Left colon (tissue), 2 donors: ENCODE data around the gene NAA35. TPM values are rescaled to one million over a fixed set of nuclear protein-coding genes. Genes with fewer than 3 reads are reported as not detected.
"Not testable (repeated sequence)": the region's sequence is repeated elsewhere in the genome, so short reads cannot be mapped to it uniquely, and the experiment has no call there.

ENCODE experiments used
- ATAC-seq: fragments of 200-7000 bp; cut with Tn5 transposase; one replicate; pipeline ENCODE4 v1.9.1; 2020; ENCODE audit warnings: mild to moderate bottlenecking, moderate library complexity
- DNase-seq, 2 donors: peaks; one replicate each; pipeline ENCODE4 v3.0.0-alpha.2; 2020
- intact Hi-C, 2 donors: fragments of 100-400 bp; cut with DNase I in 1 of 2; cut with micrococcal nuclease in 1 of 2; formaldehyde crosslinking; loops; one replicate each; pipeline versions ENCODE4 v1.11.2 to v1.14.0; 2022; cut with DNase I, micrococcal nuclease
- total RNA-seq, 2 donors: library from RNA; stranded (reverse); fragmentation: NEBNext Ultra II Directional; extraction: Animal tissue kit (Norgen Biotek cat#: 25700); gene quantifications; one replicate each; pipeline ENCODE4 v1.2.1, GENCODE V29; 2021
- donor health status: DM: no; HTN: no; CAD: no.
- donor health status: DM: yes; HTN: yes; CAD: no.

Gene NAA35
- total RNA-seq, 2 donors from 2014 or later = 34.0 to 38.9 TPM

DNA sequence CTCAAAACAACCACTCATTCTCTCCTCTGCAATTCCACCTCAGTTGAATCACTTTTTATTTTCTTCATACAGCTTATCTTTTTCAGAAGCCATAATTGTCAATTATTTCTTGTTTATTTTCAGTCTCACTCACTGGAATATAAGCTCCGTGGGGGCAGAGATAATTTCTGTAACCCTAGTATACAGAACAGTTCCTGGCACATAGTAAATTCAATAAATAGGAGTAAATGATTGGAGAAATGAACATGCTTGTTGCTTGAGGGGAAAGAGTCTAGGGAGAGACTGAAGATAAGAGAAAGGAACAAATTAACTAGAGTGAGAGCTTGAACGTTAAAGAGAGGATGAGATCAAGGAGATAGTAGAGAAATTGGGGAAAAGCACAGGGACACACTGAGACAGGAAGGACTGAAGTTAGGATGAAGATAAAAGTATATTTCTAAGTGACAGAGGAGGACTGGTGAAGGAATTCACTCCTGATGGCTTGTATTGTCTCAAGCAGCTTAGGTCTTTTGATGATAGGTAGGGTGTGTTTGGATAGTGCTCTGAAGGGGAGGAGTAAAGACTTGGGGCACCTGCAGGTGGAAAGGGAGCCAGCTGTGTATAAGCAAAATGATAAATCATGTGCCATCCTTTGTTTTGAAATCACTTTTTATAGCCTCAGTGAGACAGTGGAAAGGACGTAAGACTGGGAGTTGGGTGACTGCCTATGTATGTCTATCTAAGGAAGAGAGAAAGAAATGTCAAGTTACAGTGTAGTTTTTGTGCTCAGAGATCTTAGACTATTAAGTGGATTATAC, 2.2 kb downstream of the NAA35 start:
- intact Hi-C loops = no loop called here
- ATAC-seq (no peak), DNase-seq (no peak)

DNA sequence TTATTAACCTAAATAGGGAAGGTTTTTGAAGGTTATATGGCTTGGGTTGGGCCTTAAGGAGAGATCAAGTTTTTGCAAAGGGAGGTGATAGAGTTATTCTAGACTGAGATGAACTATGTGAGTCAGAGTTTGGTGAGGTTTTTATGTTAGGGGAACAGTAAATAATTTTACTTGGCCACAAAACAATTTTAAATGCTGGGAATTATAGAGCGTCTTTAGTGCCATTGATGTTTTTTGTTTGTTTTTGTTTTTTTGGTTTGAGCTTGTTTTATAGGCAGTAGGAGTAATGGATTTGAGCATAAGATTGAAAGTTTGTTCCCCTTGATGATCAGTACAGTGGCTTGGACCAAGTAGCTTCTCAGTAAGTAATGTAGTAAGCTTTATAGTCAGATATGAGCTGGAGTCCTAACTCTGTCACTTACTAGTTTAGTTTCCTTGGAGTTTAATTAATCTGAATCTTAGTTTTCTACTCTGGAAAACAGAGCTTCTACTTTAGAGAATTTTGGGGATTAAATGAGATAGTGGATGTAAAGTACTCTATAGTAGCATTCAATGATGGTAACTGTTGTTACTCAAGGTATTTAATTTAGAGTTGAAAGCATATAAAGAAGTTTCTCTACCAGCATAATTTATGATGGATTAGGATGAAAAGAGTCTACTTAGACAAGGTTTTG, 2.9 kb downstream of the NAA35 start:
- no peak for ATAC-seq
- DNase-seq = no peak
- intact Hi-C loops = no loop called here

DNA sequence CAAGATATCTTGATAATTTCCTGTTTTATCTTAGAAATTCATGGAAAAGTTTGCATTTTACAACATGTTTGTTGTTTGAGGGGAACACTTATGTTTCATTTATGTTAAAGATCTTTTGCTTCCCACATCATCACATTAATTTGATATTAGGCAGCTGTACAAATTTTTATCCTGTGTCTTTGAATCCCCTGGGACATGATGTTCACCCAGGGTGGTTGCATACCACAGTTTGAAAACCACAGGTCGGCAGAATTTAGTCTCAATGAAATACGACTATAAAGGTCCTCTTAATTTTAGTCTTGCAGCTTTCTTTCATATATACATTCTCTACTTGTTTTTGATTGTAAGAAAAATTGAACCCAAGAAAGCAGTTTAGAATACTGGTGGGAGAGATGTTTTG, 3.7 kb downstream of the NAA35 start:
- ATAC-seq (no peak), DNase-seq (no peak)
- intact Hi-C loops = no loop called here

DNA sequence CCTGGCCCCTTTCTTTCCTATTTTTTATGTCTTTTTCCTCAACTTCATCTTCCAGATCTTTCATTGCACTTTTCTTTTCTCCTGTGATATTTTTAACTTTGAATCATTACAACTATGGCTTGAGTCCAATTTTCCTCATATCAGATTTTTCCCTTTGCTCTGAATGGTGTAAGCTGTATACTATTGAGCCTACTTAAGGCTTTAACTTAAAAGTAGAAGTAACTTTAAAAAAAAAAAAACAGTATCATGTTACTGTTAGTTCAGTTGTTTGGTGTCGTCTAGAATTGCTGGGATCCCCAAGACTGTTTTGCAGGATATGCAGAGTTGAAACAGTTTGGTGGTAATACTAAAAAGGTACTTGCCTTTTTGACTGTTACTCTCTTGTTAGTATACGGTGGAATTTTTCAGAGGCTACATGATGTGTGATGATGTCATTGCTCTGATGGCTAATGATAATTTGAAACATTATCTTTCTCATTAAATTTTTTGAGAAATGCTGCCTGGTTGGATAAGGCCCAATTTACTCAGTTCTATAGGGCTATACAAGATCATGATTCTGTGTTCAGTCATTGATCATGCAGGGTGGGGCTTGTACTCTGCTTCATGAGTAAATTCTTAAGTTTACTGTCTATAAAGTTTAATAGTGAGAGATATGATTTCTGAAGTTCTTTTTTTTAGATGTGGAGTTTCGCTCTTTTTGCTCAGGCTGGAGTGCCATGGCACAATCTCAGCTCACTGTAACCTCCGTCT, 8.8 kb downstream of the NAA35 start:
- no peak for DNase-seq
- intact Hi-C loops = no loop called here
- peak; percentile 68 for ATAC-seq

DNA sequence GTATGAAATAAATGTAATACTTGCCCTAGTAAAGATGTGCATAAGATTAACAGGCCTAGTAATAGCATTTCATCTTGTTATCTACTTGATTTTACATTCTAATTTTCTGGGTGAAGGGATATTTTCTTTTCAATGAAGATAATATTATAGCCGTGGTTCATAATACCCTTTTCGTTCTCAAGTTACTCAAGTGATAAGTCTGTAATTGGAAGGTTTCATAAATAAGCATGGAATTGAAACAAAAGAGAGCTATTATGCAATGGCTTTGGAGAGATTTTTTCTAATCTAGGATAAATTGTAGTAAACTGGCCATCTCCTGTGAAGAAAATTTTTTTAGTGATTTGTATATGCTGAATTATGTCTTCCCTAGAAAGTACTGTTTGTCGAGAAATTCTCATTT, 19.0 kb downstream of the NAA35 start:
- intact Hi-C loops = no loop called here
- no peak for DNase-seq
- no peak for ATAC-seq

DNA sequence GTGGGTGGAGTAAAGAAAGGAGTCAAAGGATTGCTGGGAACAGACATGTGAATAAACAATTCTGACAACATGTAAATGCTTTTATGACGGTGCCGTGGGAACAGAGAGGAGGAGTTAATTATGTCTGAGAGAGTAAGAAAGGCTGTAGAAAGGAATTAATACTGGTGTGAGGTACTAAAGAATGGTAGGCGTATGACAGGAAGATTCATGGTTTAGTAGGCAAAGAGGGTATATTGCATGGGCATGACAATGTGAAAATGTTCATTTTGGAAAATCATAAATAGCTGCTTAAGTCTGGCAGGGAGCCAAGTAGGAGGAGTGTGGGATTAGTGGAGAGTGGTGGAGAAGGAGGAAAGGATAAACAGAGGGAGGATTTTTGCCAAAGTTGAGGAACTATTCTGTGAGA, 19.7 kb downstream of the NAA35 start:
- peak; percentile 95 for ATAC-seq
- DNase-seq = no peak

DNA sequence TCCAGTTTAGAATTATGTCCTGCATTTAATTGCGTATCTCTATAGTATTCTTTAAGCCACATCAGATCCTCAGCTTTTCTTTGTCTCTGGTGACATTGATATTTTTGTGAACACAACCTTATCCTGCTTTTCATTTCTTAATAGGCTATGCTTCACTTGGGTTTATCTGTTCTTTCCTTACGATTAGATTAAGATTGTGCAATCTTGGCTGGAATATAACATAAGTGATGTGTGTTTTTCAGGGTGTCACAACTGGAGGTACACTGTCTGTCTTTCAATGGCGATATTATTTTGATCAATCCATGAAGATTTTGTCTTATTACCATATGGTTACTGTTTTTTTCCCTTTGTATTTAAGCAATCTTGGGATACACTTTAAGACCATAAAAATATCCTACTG, 23.6 kb downstream of the NAA35 start:
- intact Hi-C loops = no loop called here
- DNase-seq (no peak), ATAC-seq (no peak)

More for the DNA sequence above, 19.7 kb downstream of the NAA35 start:
- intact Hi-C loops = no loop called here

DNA sequence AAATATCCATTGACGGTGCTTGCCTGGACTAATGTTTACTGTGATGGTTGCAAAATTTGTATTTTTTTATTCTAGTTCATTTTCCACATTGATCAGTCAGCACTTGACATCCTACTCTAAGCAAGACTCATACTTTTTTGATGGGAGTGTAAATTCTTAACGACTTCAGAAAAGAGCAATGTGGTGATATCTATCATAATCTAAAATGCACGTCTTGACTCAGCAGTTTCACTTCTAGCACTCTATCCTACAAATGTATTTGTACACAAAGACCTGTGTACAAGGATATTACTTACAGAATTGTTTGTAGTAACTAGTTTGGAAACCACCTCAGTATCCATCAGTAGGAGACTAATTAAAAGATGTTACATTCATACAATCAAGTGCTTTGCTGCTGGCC, 24.0 kb downstream of the NAA35 start:
- no peak for DNase-seq
- ATAC-seq = no peak
- intact Hi-C loops = no loop called here

DNA sequence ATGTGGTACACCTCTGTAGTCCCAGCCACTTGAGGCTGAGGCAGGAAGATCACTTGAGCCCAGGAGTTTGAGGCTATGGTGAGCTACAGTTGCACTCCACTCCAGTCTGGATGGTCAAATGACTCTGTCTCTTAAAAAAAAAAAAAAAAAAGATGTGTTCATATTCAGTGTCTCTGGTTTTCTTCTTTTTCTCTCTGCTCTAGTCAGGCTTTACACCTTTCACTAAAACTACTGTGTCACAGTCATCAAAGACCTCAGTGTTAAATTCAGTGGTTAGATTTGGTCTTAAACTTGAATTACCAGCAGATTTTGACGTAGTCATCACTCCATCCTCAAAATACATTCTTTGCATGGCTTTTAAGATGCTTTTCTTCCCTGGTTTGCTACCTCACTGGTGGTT, 28.8 kb downstream of the NAA35 start:
- DNase-seq = no peak
- intact Hi-C loops = no loop called here
- ATAC-seq = no peak

DNA sequence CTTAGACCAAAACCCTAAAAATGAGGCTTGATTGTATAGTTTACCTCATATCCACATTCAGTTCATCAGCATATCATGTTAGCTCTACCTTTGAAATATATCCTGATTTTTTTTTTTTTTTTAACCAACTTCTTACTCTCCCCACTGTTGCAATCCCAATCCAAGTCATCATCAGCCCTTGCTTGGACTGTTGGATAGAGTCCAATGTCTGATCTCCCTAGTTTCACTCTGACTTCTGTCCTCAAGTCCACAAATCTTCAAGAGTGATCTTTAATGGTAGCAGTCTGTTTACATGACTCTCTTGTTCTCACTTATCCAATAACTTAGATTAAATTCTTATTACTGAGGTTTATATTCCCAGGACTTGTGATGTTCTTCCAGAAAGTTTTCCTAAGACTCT, 30.8 kb downstream of the NAA35 start:
- DNase-seq (no peak), ATAC-seq (peak; percentile 28)
- intact Hi-C loops = no loop called here

DNA sequence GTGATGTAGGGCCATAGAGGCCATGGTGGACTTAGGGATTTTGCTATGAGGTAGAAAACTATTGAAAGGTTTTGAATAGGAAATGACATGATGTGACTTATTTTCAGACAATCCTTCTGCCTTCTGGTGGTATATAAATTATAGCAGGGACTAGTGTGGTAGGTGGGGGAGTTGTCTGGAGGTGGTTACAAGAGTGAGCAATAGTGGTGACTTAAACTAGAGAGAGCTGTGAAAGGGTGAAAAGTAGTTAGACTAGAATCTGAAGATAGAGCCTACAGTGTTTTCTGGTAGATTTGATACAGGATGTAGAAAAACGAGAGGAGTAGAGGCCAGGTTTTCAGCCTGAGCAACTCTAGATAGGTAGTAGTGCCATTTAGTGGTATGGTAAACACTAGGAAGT, 32.3 kb downstream of the NAA35 start:
- ATAC-seq = no peak
- intact Hi-C loops = no loop called here

DNA sequence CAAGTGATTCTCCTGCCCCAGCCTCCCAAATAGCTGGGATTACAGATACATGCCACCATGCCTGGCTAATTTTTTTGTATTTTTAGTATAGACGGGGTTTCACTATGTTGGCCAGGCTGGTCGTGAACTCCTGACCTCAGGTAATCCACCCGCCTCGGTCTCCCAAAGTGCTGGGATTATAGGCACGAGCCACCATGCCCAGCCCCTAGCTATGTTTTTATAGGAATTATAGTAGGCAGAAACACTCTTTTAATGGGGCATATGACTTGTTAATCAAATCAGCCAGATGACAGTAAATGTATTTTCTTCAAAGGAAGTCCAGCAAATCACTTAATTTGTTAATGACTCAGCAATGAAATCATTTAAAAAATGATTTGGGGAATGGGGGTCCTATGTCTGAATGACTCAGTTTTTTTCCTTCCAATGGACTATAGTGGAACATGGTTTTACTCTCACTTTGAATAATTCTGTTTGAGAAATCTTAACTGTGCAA, 33.2 kb downstream of the NAA35 start:
- ATAC-seq, DNase-seq, intact Hi-C loops: not testable (repeated sequence)

More for the DNA sequence above, 32.3 kb downstream of the NAA35 start:
- no peak for DNase-seq

DNA sequence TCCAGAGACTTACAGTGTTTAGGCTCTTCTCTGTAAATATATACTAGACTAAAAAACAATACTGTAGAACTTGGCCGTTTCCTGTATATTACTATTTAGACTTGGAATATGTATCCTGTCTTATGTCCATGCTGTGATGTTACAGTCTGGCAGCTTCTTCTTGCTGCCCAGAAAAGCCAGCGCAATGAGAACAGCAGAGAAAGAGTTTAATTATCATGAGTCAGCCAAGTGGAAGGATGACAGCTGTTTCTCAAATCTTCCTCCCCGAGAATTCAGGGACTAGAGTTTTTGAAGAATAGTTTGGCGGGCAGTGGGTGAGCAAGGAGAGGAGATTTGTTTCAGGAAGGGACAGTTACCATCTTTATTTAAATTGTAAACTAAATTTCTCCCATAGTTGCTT, 37.5 kb downstream of the NAA35 start:
- intact Hi-C loops = no loop called here
- no peak for DNase-seq

DNA sequence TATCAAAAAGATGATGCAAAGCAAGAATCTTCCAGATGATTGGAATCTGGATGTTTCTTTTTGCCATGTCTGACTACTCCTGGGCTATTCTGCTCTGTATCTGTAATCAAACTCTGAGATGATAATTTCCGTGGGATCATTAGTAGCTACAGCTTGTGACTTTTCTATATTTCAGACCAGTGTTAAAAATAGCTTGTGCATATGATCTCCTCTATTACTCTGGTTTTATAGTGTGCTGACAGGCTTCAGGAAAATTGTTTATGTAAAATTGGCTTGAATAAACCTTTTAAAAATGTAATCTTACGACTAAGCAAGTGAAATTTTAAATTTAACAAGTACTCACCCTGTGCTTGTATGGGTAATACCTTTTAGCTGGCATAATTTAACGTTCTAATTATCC, 40.4 kb downstream of the NAA35 start:
- intact Hi-C loops = no loop called here
- DNase-seq = no peak
- ATAC-seq = no peak

More for the DNA sequence above, 37.5 kb downstream of the NAA35 start:
- no peak for ATAC-seq

DNA sequence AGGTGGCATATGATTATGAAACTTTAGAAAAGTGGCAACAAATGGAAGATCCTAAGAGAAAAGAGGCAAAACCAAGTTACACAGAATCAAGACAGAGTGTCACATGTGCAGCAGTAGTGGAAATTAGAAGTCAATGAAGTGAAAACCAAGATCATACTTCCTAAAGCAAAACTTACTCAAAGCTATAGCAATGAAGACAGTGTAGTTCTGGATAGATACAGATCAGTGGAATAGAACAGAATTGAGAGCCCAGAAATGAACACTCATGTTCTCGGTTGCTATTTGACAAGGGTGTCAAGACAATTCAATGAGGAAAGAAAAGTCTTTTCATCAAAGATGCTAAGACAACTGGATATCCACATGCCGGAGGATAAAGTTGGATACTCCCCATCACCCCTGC, 43.5 kb downstream of the NAA35 start:
- intact Hi-C loops = no loop called here
- ATAC-seq (no peak), DNase-seq (no peak)

DNA sequence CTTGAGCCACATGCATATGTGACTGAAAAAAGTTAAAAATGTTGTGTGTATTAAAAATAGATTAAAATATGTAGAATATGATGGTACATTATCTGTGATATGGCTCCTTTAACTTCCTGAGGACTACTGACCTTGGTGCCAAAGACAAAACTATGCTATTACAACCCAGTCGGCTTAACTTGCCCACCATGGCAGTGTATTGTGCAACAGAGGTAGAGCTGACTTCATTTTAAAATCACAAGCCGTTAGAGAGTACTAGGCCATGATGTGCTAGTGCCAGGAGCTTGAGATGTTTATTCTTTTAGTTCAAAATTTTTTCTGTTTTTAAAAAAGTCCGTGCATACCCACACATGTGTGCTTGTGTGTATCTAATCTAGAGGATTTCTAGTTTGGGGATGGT, 46.3 kb downstream of the NAA35 start:
- ATAC-seq = no peak
- DNase-seq = no peak
- intact Hi-C loops = no loop called here

DNA sequence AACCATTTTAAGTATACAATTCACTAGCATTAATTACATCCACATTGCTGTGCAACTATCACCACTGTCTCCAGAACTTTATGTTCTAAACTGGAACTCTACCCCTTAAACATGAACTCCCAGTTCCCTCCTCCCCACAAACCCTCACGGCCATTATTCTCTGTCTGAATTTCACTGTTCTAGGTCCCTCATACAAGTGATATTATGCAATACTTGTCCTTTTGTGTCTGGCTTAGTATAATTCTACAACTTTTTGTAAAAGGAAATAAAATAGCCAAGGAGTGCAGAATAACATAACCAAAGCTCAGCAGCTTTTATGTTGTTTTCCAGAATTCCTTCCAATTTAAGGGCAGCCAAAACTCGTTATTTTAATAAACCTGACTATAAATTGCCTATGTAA, 53.2 kb downstream of the NAA35 start:
- no peak for ATAC-seq
- intact Hi-C loops = no loop called here
- no peak for DNase-seq

DNA sequence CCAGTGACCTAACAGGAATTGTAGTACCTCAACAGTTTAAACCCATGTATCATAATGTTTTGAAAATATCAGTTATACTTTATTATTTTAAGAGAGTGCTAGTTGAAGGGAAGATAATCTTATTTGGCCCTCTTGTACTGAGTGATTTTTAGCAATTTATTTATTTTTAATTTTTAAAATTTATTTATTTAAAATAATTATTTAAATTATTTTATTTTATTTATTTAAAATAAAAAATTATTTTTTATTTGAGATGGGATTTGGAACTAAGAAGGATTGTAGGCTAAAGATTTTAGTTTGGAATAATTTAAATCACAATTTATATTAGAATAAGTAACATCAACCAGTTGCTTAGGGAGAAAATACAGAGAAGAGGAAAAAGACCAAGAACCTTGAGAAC, 54.2 kb downstream of the NAA35 start:
- no peak for DNase-seq
- intact Hi-C loops = no loop called here
- no peak for ATAC-seq

DNA sequence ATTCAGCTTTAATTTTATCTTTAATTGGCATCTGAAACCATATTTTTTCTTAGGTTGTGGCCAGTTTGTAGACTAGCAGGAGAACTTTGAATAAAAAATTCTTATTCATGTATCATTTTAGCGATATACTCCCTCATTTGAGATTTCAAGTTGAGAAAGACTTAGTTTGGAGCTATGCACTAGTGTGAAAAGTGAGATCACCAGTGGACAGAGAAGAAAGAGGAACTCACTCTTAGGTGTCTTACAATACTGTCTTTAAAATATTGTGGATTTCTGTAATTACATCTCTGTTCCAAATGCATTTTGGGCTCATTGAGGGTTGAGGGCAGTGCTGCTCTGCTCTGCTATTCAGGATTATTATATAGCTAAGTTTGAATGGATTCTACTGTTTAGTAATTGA, 54.7 kb downstream of the NAA35 start:
- ATAC-seq = no peak
- no peak for DNase-seq
- intact Hi-C loops = no loop called here

DNA sequence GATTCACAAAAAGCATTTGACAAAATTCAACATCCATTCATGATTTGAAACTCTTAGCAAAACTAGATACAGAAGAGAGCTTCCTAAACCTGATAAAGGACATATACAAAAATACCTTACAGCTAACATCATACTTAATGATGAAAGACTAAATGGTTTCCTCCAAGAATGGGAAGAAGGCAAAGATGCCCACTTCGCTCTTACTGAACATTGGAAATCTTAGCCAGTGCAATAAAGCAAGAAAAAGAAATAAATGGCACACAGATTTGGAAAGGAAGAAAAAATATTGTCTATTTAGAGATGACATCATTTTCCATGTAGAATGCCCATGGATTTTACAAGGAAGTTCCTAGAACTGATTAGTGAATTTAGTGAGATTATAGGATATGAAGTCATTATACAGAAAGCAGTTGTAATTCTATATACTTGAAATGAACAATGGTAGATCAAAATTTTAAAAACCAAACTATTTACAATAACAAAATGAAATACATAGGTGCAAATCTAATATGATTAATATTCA, 64.4 kb downstream of the NAA35 start:
- ATAC-seq (no peak), DNase-seq (no peak)
- intact Hi-C loops = no loop called here
